ENCODE results near the gene TBX4.
"Not testable (repeated sequence)": the region's sequence is repeated elsewhere in the genome, so short reads cannot be mapped to it uniquely, and the experiment has no call there.

The TBX4 gene

GRCh38 chr17:61486135-61487120 lies 34.2 kb downstream of the TBX4 start:
- DNase-seq = no peak

DNA sequence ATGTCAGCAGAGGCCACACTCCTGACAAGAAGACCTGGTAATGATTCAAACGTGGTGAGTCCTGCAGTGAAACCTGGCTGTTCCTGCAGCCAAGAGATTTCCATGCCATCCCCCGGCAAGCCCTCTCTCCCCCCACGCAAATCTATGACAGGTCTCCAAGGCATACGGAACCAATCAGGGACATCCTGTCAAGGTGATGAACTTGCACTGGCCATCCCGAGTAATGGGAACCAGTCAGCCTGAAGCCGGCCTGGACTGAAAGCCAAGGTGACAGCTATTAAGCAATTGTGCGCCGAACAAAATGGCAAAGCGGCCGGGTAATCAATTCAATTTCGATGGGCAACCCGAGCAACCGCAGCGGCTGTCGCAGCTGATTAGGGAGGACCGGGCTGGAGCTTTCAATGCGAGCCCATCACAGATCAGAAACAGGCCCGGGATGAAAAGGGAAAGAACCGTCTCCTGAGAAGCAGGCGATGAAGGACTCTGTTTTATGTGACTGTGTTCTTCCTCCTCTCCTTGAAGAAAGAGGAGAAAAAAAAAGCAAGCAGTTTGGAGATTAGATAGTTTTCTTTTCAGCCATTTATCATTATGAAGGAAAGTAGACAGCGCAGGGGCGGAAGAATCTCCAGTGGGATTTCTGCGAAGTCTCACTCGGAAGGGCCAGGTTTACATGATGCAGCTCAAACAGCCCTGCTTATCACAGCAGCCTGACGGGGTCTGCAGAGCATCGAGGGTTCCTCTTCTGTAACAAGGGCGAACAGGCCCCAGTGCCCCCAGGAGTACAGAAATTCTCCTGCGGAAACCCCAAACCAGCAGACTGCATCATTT lies 35.2 kb downstream of the TBX4 start:
- DNase-seq = no peak

GRCh38 chr17:61487989-61488595 lies 35.9 kb downstream of the TBX4 start:
- no peak for DNase-seq

DNA sequence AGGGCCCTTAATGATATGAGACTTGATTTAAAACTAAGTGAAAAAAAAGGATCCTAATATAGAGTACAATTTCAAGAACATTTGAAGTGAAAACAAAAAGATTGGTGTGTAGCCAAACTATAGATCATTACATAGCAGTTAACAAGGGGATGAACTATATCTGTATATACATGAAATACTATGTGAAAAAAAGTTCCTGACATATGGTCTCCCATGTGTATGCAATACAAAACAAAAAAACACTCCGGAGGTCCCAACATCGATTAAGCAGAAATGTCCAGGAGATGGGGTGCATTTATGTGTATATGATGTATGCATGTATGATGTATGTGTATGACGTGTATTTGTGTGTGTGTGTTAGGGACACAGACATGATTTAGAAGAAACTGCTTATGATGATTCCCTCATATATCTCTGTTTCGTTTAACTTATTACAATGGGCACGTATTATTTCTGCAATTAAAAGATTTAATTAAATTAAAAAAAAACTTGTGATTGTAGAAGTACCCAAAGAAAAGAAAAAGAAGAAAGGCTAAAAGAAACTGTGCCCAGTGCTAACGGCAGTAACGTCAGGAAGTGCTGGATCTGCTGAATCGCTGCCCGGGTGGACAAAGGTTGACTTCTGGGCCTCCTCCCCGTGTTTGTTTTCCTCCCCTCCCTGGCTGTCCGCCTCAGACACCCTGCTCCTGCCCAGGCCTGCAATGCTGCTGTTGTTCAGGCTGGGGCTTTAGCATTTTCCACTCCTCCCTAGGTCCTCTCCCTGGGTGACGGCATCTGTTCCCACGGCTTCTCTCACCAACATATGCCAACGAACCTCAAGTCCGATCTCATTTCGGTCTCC lies 36.9 kb downstream of the TBX4 start:
- DNase-seq = no peak

GRCh38 chr17:61489719-61490490 lies 37.7 kb downstream of the TBX4 start:
- no peak for DNase-seq

DNA sequence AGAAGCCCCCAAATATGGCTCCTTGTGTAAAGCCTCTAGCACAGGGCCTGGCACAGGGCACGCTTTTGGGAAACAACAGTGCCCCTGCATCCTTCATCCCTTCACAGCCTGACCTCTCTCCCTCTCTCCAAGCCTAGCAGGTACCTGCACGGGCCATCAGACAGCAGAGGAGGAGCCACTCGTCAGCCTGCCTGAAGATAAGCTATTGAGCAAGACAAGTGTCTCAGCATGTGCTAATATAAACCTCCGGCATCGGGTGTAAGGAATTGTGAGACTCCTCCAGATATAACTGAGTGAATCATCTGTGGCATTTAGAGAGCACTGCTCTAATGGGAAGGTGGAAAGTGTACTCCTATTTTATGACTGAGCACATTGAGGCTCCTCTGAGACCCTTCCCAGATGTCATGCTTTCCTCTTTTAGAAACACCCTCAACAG lies 38.3 kb downstream of the TBX4 start:
- DNase-seq = peak; percentile 61

DNA sequence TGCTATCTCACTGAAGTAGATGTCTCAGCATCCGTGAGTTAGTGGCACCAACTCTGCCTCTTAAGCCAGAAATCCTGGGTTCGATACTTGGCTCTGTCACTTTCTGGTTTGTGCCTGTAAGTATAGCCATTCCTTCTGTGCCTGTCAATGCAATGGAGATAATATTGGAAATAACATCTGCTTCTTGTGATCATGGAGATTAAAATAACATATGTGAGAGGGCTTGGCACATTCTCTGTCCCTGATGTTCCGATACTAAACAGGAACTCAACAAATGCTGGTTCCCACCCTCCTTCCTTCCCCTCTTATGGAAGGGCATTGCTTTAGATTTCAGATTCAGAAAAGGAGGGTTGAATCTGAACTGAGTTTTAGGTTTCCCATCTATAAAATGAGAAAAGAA lies 39.8 kb downstream of the TBX4 start:
- DNase-seq = no peak

DNA sequence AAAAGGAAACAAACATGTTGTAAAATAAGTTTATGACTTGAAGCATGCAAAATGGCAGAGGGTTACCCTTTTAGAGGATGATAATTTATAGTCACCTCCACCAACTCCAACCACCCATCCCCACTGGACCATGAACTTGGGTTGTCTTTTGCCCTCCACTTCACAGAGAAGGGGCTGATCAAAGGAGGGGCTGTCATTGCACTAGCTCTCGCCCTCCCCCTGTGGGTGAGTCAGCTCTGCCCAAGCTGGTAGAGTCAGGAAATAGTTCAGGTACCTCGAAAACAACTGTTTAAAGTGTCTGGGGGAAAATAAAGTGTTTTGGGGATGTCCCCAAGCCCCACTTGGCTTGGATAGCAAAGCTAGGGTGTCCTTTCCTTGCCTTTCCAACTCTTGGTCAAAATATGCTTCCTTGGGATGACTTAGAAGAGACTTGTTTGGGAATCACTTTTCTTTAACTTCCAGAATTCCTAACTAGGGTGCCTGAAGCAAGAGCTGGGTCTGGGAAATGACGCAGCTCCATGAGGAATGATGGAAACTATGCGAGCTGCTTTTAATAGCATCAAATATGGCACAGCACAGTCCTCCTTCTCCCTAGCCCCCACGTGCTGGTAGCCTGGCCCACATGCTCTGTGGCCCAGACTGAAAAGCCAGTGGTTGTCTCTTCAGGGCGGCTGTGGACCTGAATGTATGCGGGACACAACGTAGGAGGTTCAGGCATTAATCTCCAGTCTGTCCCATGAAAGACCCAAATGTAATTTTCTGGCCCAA lies 40.7 kb downstream of the TBX4 start:
- peak; percentile 83 for DNase-seq

DNA sequence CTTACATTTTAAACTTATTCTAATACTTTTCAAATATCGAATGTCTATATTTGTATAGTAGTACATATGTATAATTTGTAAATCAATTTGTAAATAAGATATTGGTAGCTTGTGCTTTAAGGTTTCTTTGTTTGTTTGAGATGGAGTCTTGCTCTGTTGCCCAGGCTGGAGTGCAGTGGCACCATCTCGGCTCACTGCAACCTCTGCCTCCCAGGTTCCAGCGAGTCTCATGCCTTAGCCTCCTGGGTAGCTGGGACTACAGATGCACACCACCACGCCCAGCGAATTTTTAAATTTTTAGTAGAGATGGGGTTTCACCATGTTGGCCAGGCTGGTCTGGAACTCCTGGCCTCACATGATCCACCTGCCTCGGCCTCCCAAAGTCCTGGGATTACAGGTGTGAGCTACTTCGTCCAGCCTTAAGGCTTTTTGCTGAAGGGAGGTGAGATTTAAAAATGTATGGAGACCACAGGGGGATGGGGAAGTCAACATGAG lies 41.7 kb downstream of the TBX4 start:
- DNase-seq = not testable (repeated sequence)

- DNase-seq = no peak
These were observed 42.3 kb downstream of the TBX4 start for GRCh38 chr17:61494325-61495160.

DNA sequence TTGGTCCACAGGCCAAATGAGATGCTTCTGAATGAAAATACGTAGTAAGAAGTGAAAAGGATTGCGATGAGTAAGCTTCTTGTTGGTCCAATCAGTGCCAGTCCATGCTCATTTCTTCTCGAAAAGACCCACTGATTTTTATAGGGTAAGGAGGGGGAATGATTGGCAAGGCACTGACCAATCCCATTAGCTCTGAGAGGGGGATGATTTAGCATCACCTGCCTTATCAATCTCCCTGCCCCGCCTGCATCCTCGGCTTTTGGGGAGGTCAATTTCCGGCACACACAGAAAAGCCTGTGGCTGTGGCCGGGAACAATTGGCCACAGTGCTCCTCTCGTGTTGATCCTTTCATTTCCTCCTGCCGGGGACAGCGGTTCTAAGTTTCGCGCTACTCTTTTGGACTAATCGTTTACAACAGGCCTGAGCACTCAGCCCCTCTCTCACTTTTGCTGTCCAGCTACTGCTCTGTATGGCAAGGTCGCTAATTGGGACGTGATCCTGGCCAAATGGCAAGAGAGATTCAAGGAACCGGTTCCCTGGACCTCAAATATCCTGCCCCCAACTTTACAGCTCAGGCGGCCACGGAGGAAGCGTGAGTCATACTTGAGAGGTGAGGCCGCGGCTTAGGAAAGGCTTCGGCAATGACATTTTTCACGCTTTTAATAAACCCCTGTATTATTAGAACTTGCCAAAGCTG lies 43.1 kb downstream of the TBX4 start:
- DNase-seq = peak; percentile 16

- no peak for DNase-seq
These were observed 44.1 kb downstream of the TBX4 start for GRCh38 chr17:61496174-61496956.

GRCh38 chr17:61496957-61497653 lies 44.9 kb downstream of the TBX4 start:
- DNase-seq = no peak

- no peak for DNase-seq
These were observed 46.1 kb downstream of the TBX4 start for GRCh38 chr17:61498042-61498994.

DNA sequence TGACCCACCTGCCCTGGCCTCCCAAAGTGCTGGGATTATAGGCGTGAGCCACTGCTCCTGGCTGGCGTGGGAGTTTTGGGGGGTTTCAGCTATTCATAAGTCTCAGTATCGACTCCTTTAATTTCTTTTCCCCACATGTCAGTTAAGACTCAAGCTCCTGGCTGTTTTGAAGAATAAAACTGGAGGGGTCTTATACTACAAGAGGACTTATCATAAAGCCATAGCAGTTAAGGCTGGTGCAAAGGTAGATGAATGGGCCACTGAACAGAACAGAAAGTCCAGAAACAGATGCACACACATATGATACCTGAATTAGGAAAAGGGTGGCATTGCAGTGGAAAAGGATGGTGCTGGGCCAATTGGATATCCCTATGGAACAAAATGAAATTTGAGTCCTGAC lies 47.4 kb downstream of the TBX4 start:
- DNase-seq = no peak

- DNase-seq = no peak
These were observed 48.1 kb downstream of the TBX4 start for GRCh38 chr17:61500287-61500686.
